Measurements from ENCODE around the gene MEP1B.

Gene MEP1B

DNA sequence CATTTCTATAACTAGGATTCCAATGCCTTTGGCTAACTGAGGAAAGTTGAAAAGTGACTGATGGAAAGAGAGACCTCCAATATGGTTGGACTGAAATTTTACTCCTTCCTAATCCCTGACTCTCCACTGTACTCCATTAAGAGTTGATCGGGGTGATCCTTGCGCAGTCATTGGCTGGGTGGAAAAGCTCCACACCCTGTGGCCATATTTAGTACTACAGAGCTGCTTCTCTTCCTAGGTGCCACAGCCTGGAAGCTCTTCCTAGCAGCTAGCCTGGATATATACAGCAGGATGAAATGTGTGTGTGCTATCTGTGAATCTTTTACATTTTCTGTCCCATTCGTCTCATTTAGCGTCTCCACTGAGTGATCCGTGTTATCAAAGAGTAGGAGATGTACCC lies 71.2 kb downstream of the MEP1B start:
- Histone ChIP-seq H3K36me3 (ENCODE audit: control insufficient read depth, low read length) (no peaks in the 10 kb centered on the region), H3K79me2 (ENCODE audit: control insufficient read depth, low read length) (no peaks in the 10 kb centered on the region), H3F3A (ENCODE audit: control insufficient read depth, insufficient read depth) (no peaks in the 10 kb centered on the region), H3K27me3 (ENCODE audit: control insufficient read depth, low read length) (peaks cover 4% of the 10 kb centered on the region), H3K4me1 (ENCODE audit: control insufficient read depth, low read length) (no peaks in the 10 kb centered on the region), H3K9me3 (ENCODE audit: control insufficient read depth, insufficient read depth, low read length) (no peaks in the 10 kb centered on the region), H4K20me1 (ENCODE audit: control insufficient read depth, insufficient read depth, low read depth, low read length) (no peaks in the 10 kb centered on the region), H3K27ac (ENCODE audit: low read depth, low read length) (no peak overlapping the region), H3K9me2 (replicated peaks; ENCODE audit: control insufficient read depth, low read length) (no peaks in the 10 kb centered on the region), H3K4me2 (ENCODE audit: low read length) (no peak overlapping the region), H3K4me3 (ENCODE audit: low read length) (no peak overlapping the region)
- TF ChIP-seq EZH2phosphoT487 (IDR thresholded peaks at IDR 0.05; ENCODE audit: borderline replicate concordance, low read length), result no peak
- TF ChIP-seq, protein P1, sequence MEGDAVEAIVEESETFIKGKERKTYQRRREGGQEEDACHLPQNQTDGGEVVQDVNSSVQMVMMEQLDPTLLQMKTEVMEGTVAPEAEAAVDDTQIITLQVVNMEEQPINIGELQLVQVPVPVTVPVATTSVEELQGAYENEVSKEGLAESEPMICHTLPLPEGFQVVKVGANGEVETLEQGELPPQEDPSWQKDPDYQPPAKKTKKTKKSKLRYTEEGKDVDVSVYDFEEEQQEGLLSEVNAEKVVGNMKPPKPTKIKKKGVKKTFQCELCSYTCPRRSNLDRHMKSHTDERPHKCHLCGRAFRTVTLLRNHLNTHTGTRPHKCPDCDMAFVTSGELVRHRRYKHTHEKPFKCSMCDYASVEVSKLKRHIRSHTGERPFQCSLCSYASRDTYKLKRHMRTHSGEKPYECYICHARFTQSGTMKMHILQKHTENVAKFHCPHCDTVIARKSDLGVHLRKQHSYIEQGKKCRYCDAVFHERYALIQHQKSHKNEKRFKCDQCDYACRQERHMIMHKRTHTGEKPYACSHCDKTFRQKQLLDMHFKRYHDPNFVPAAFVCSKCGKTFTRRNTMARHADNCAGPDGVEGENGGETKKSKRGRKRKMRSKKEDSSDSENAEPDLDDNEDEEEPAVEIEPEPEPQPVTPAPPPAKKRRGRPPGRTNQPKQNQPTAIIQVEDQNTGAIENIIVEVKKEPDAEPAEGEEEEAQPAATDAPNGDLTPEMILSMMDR (IDR thresholded peaks at IDR 0.05; ENCODE audit: low read depth, low read length, poor library complexity, severe bottlenecking), result no peak

DNA sequence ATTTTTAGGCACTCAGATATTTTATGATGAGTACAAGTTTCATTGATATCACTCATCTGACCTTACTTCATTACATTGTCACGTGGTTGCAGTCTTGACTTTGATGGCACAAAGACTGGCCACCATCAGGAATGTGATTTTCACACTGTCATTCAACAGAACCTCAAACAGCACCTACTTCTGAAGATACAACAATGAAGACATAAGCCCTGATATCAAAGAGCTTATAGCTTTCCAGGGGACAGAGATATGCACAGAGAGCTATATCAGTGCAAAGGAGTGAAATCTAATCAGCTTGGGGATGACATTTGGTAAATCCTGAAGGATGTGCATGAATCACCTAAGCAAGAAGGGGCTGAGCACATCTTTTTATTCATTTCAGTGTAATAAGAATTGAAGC lies 72.3 kb downstream of the MEP1B start:
- H3K36me3 ChIP-seq (ENCODE audit: control insufficient read depth, low read length), result no peaks in the 10 kb centered on the region
- no peaks in the 10 kb centered on the region for H4K20me1 ChIP-seq (ENCODE audit: control insufficient read depth, insufficient read depth, low read depth, low read length)
- H3K4me2 ChIP-seq (ENCODE audit: low read length), result no peak overlapping the region
- no peak overlapping the region for H3K4me3 ChIP-seq (ENCODE audit: low read length)
- no peaks in the 10 kb centered on the region for H3K4me1 ChIP-seq (ENCODE audit: control insufficient read depth, low read length)
- peaks cover 4% of the 10 kb centered on the region for H3K27me3 ChIP-seq (ENCODE audit: control insufficient read depth, low read length)
- H3F3A ChIP-seq (ENCODE audit: control insufficient read depth, insufficient read depth), result no peaks in the 10 kb centered on the region
- H3K79me2 ChIP-seq (ENCODE audit: control insufficient read depth, low read length), result no peaks in the 10 kb centered on the region
- H3K9me2 ChIP-seq (replicated peaks; ENCODE audit: control insufficient read depth, low read length), result no peaks in the 10 kb centered on the region
- no peaks in the 10 kb centered on the region for H3K9me3 ChIP-seq (ENCODE audit: control insufficient read depth, insufficient read depth, low read length)
- TF ChIP-seq EZH2phosphoT487 (IDR thresholded peaks at IDR 0.05; ENCODE audit: borderline replicate concordance, low read length), result no peak
- TF ChIP-seq, protein P1 (IDR thresholded peaks at IDR 0.05; ENCODE audit: low read depth, low read length, poor library complexity, severe bottlenecking), result no peak
- no peak overlapping the region for H3K27ac ChIP-seq (ENCODE audit: low read depth, low read length)

DNA sequence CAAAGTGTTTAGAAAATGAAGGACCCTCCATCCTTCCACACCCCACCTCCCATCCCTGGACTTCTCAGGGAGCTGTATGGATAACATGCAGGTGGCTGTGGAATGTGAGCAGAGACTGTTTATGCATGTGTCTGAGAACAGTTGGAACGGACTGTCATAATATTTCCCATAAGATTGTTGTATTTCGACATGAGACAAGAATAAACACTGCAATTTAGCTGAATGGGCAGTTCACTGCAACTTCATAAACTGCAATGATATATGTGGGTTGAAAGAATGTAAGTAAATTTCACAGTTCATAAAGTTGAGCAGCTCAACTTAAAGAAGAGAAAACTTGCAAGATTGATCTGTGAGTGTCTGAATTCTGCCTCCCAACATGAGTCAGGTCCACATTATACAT lies 74.6 kb downstream of the MEP1B start:
- no peaks in the 10 kb centered on the region for H3K4me1 ChIP-seq (ENCODE audit: control insufficient read depth, low read length)
- no peaks in the 10 kb centered on the region for H3F3A ChIP-seq (ENCODE audit: control insufficient read depth, insufficient read depth)
- no peaks in the 10 kb centered on the region for H3K9me3 ChIP-seq (ENCODE audit: control insufficient read depth, insufficient read depth, low read length)
- peaks cover 4% of the 10 kb centered on the region; the same call in 1 of the 2 replicates for H3K27me3 ChIP-seq (ENCODE audit: control insufficient read depth, low read length)
- no peaks in the 10 kb centered on the region for H3K9me2 ChIP-seq (replicated peaks; ENCODE audit: control insufficient read depth, low read length)
- H3K36me3 ChIP-seq (ENCODE audit: control insufficient read depth, low read length), result no peaks in the 10 kb centered on the region
- H3K4me3 ChIP-seq (ENCODE audit: low read length), result no peak overlapping the region
- no peak overlapping the region for H3K4me2 ChIP-seq (ENCODE audit: low read length)
- no peak overlapping the region for H3K27ac ChIP-seq (ENCODE audit: low read depth, low read length)
- no peaks in the 10 kb centered on the region for H4K20me1 ChIP-seq (ENCODE audit: control insufficient read depth, insufficient read depth, low read depth, low read length)
- TF ChIP-seq, protein P1 (IDR thresholded peaks at IDR 0.05; ENCODE audit: low read depth, low read length, poor library complexity, severe bottlenecking), result no peak
- no peak for TF ChIP-seq EZH2phosphoT487 (IDR thresholded peaks at IDR 0.05; ENCODE audit: borderline replicate concordance, low read length)
- H3K79me2 ChIP-seq (ENCODE audit: control insufficient read depth, low read length), result no peaks in the 10 kb centered on the region

DNA sequence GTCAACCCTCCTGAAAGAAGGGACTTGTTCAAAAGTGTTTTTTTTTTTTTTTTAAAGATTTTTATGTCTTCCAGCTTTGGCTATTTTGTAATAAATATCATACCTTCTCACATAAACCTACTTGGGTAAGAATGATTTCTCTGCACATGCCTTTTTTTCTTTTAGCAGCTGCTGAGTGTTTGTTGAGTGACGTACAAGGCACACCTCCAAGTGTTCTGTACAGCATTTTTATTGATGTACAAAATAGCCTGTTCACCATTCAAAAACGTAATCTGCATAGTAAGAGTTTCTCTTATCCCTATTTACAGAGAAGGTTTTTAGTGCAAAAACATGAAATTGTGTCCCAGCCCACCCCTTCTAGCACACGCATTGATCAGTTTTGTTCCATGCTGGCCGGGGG lies 77.6 kb downstream of the MEP1B start:
- no peaks in the 10 kb centered on the region for H3K9me3 ChIP-seq (ENCODE audit: control insufficient read depth, insufficient read depth, low read length)
- H3K36me3 ChIP-seq (ENCODE audit: control insufficient read depth, low read length), result no peaks in the 10 kb centered on the region
- no peaks in the 10 kb centered on the region for H3K79me2 ChIP-seq (ENCODE audit: control insufficient read depth, low read length)
- H3K4me3 ChIP-seq (ENCODE audit: low read length), result no peak overlapping the region
- H4K20me1 ChIP-seq (ENCODE audit: control insufficient read depth, insufficient read depth, low read depth, low read length), result no peaks in the 10 kb centered on the region
- H3K27me3 ChIP-seq (ENCODE audit: control insufficient read depth, low read length), result peaks cover 4% of the 10 kb centered on the region; the same call in 1 of the 2 replicates
- no peak for TF ChIP-seq EZH2phosphoT487 (IDR thresholded peaks at IDR 0.05; ENCODE audit: borderline replicate concordance, low read length)
- TF ChIP-seq, protein P1 (IDR thresholded peaks at IDR 0.05; ENCODE audit: low read depth, low read length, poor library complexity, severe bottlenecking), result no peak
- H3K9me2 ChIP-seq (replicated peaks; ENCODE audit: control insufficient read depth, low read length), result no peaks in the 10 kb centered on the region
- no peaks in the 10 kb centered on the region for H3F3A ChIP-seq (ENCODE audit: control insufficient read depth, insufficient read depth)
- no peak overlapping the region for H3K27ac ChIP-seq (ENCODE audit: low read depth, low read length)
- H3K4me1 ChIP-seq (ENCODE audit: control insufficient read depth, low read length), result no peaks in the 10 kb centered on the region
- H3K4me2 ChIP-seq (ENCODE audit: low read length), result no peak overlapping the region

All from DOHH2 (cell line).